B cell (primary cell): ENCODE measurements around the gene RDH5. TPM values are rescaled to one million over a fixed set of nuclear protein-coding genes. Genes with fewer than 3 reads are reported as not detected.

Experiments used
- ATAC-seq: fragments of 200-7000 bp; cut with Tn5 transposase; one replicate; pipeline ENCODE4 v1.10.0; 2021; ENCODE audit warnings: low read depth, mild to moderate bottlenecking, moderate number of reproducible peaks, moderate library complexity
- CTCF ChIA-PET: fragments of 350-600 bp; sonication (Branson Sonifier 250); formaldehyde crosslinking; loops from one replicate; lab custom pipeline; 2021; ENCODE audit warnings: antibody characterized with exemption, inconsistent platforms; lab: Charles Lee
- POLR2A ChIA-PET: fragments of 350-600 bp; sonication (Branson Sonifier 250); formaldehyde crosslinking; loops from one replicate; lab custom pipeline; 2021; ENCODE audit warnings: antibody characterized with exemption; lab: Charles Lee
- DNase-seq: peaks from one replicate; pipeline ENCODE4 v3.0.0; 2013
- H2AFZ ChIP-seq: 2 replicates; pipeline ENCODE4 v1.6.1; 2012; ENCODE audit warnings: mild to moderate bottlenecking, low read depth, low read length; ENCODE audit not compliant: insufficient read depth, poor library complexity, severe bottlenecking
- H3K27ac ChIP-seq, 2 donors: 1 replicate in 1 of 2; 2 replicates in 1 of 2; pipeline ENCODE4 v1.5.1; 2012 to 2013; ENCODE audit warnings: low read length in 2 of 2, mild to moderate bottlenecking in 2 of 2, moderate library complexity in 1 of 2
- H3K27me3 ChIP-seq, 4 experiments: fragments of 200-600 bp in 1 of 4; sonication (generic) in 1 of 4; replicated peaks in 1 of 4; 1 replicate in 2 of 4; 2 replicates in 2 of 4; pipeline versions ENCODE4 v1.6.1 to v1.7.0; 2013 to 2016; ENCODE audit warnings: low read length in 3 of 4, mild to moderate bottlenecking in 2 of 4, mixed read lengths in 1 of 4, moderate library complexity in 1 of 4; ENCODE audit not compliant: insufficient read depth in 4 of 4, control insufficient read depth in 3 of 4; ENCODE audit errors: control extremely low read depth in 1 of 4
- H3K36me3 ChIP-seq, 2 experiments: replicated peaks in 1 of 2; 1 replicate in 1 of 2; 2 replicates in 1 of 2; pipeline versions ENCODE4 v1.6.1 to v1.7.1; 2013; ENCODE audit warnings: low read length in 1 of 2; ENCODE audit not compliant: insufficient read depth in 2 of 2, control insufficient read depth in 1 of 2; ENCODE audit errors: control extremely low read depth in 1 of 2, extremely low read depth in 1 of 2
- H3K4me1 ChIP-seq, 2 donors: fragments of 200-600 bp in 1 of 2; sonication (generic) in 1 of 2; 1 replicate in 1 of 2; 2 replicates in 1 of 2; pipeline versions ENCODE4 v1.5.1 to v1.6.1; 2013 to 2017; ENCODE audit warnings: low read length in 2 of 2; ENCODE audit not compliant: control insufficient read depth in 2 of 2, insufficient read depth in 2 of 2
- H3K4me2 ChIP-seq: replicated peaks from 2 replicates; pipeline ENCODE3; 2012; ENCODE audit warnings: mild to moderate bottlenecking, low read depth, low read length; ENCODE audit not compliant: poor library complexity, severe bottlenecking
- H3K4me3 ChIP-seq, 5 experiments: fragments of 200-600 bp in 1 of 5; sonication (generic) in 1 of 5; 1 replicate in 3 of 5; 2 replicates in 2 of 5; pipeline versions ENCODE4 v1.5.1 to v1.7.0; 2011 to 2016; ENCODE audit warnings: low read length in 4 of 5, mild to moderate bottlenecking in 4 of 5, low read depth in 2 of 5, control low read depth in 1 of 5, moderate library complexity in 1 of 5; ENCODE audit not compliant: insufficient read depth in 1 of 5; ENCODE audit errors: control extremely low read depth in 1 of 5, extremely low read depth in 1 of 5
- H3K79me2 ChIP-seq: fragments of 200-600 bp; sonication (generic); one replicate; pipeline ENCODE4 v1.6.0; 2016; ENCODE audit warnings: low read length; ENCODE audit not compliant: control insufficient read depth, insufficient read depth
- H3K9ac ChIP-seq: fragments of 200-600 bp; sonication (generic); 2 replicates; pipeline ENCODE4 v1.6.1; 2017; ENCODE audit warnings: mild to moderate bottlenecking, low read length, moderate library complexity
- H3K9me3 ChIP-seq, 3 donors: one replicate each; pipeline versions ENCODE4 v1.6.1 to v1.7.1; 2013; ENCODE audit warnings: low read length in 2 of 3; ENCODE audit not compliant: control insufficient read depth in 2 of 3, insufficient read depth in 1 of 3; ENCODE audit errors: control extremely low read depth in 1 of 3
- H4K20me1 ChIP-seq: 2 replicates; pipeline ENCODE4 v1.6.0; 2012; ENCODE audit warnings: mild to moderate bottlenecking, low read length; ENCODE audit not compliant: insufficient read depth, control insufficient read depth, poor library complexity, severe bottlenecking
- H3K27ac Mint-ChIP-seq: one replicate; pipeline ENCODE4 v1.8.0; 2021; ENCODE audit warnings: mixed read lengths
- H3K27me3 Mint-ChIP-seq: one replicate; pipeline ENCODE4 v1.8.0; 2021; ENCODE audit warnings: mixed read lengths
- H3K4me1 Mint-ChIP-seq: one replicate; pipeline ENCODE4 v1.8.0; 2021; ENCODE audit warnings: mixed read lengths
- H3K4me3 Mint-ChIP-seq: one replicate; pipeline ENCODE4 v1.8.0; 2021; ENCODE audit warnings: mixed read lengths
- H3K9me3 Mint-ChIP-seq: one replicate; pipeline ENCODE4 v1.8.0; 2022; ENCODE audit warnings: mixed read lengths; ENCODE audit not compliant: insufficient read depth
- EZH2 ChIP-seq: IDR thresholded peaks from 2 replicates; pipeline ENCODE4 v1.6.1; 2012; ENCODE audit warnings: borderline replicate concordance, low read depth, mild to moderate bottlenecking, moderate library complexity, low read length; ENCODE audit not compliant: insufficient read depth, poor library complexity, severe bottlenecking
- WGBS: methylation state at CpG from one replicate; pipeline ENCODE4 v1.1.5; 2013; ENCODE audit warnings: missing lambda C conversion rate; ENCODE audit not compliant: insufficient coverage; 5-methylcytosine and 5-hydroxymethylcytosine counted together
- intact Hi-C: fragments of 100-400 bp; cut with micrococcal nuclease; formaldehyde crosslinking; loops from one replicate; pipeline ENCODE4 v1.10.0; 2022
- polyA plus RNA-seq: library from polyadenylated mRNA; depleted of rRNA; stranded (reverse); fragments of >200 nt; gene quantifications from 2 replicates; pipeline ENCODE4 v1.2.3, GENCODE V29; 2012
- total RNA-seq, 2 donors: library from RNA; stranded (reverse); fragments of 120-200 nt in 1 of 2; gene quantifications; 1 replicate in 1 of 2; 2 replicates in 1 of 2; pipeline versions ENCODE4 v1.2.3 to v1.2.4, GENCODE V29; 2013 to 2022
- TF ChIP-seq, protein P1 (sequence below): fragments of 200-600 bp; IDR thresholded peaks from one replicate; pipeline ENCODE4 v1.8.0; 2022; ENCODE audit warnings: antibody characterized with exemption, mild to moderate bottlenecking

The RDH5 gene
- total and polyA plus RNA-seq, 2 donors (not counting 1 experiment from before 2014, with no cell fraction given) = 32.6 to 37.8 TPM

DNA sequence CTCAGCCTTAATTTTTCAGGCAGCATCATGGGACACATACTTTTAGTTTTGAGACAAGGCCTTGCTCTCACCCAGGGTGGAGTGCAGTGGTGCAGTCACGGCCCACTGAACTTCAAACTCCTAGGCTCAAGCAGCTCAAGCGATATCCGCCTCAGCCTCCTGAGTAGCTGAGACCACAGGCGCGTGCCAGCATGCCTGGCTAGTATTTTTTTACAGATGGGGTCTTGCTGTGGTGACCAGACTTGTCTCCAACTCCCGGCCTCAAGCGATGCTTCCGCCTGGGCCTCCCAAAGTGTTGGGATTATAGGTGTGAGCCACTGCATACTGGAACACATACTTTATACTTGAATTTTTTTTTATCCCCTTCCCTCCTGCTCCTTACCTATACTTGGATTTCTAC is 2.8 kb downstream of the RDH5 start:
- Mint-ChIP-seq H3K4me3 (no peak overlapping the region), H3K27ac (no peak overlapping the region), H3K9me3 (no peaks in the 10 kb centered on the region), H3K27me3 (no peaks in the 10 kb centered on the region), H3K4me1 (peaks cover 43% of the 10 kb centered on the region)
- peaks cover 11% of the 10 kb centered on the region for H3K79me2 ChIP-seq
- peaks cover 0 to 35% of the 10 kb centered on the region in 2 experiments for H3K36me3 ChIP-seq
- H3K4me2 ChIP-seq = no peak overlapping the region
- ChIA-PET POLR2A (interaction anchor here (0.7 kb wide), 1 partner anchor 17 kb away, joined by 4 read pairs; no protein-coding TSS in a partner anchor), CTCF (interaction anchor here (1.1 to 11.0 kb wide), 5 partner anchors 13 to 324 kb away, joined by 3 to 147 read pairs (median 4); no protein-coding TSS in a partner anchor)
- no peak overlapping the region for H3K27ac ChIP-seq
- H3K27me3 ChIP-seq = no peaks in the 10 kb centered on the region
- no peak for ATAC-seq
- 96% methylated on average over 3 of the region's 8 CpGs for WGBS
- H3K9me3 ChIP-seq = no peaks in the 10 kb centered on the region
- intact Hi-C loops = no loop called here
- H3K4me1 ChIP-seq = peaks cover 8 to 30% of the 10 kb centered on the region in 2 donors
- no peak overlapping the region for H3K9ac ChIP-seq
- TF ChIP-seq, protein P1, sequence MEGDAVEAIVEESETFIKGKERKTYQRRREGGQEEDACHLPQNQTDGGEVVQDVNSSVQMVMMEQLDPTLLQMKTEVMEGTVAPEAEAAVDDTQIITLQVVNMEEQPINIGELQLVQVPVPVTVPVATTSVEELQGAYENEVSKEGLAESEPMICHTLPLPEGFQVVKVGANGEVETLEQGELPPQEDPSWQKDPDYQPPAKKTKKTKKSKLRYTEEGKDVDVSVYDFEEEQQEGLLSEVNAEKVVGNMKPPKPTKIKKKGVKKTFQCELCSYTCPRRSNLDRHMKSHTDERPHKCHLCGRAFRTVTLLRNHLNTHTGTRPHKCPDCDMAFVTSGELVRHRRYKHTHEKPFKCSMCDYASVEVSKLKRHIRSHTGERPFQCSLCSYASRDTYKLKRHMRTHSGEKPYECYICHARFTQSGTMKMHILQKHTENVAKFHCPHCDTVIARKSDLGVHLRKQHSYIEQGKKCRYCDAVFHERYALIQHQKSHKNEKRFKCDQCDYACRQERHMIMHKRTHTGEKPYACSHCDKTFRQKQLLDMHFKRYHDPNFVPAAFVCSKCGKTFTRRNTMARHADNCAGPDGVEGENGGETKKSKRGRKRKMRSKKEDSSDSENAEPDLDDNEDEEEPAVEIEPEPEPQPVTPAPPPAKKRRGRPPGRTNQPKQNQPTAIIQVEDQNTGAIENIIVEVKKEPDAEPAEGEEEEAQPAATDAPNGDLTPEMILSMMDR = no peak
- TF ChIP-seq EZH2 = no peak
- no peak overlapping the region for H3K4me3 ChIP-seq
- no peak overlapping the region for H2AFZ ChIP-seq
- H4K20me1 ChIP-seq = peaks cover 7% of the 10 kb centered on the region
- DNase-seq = no peak

DNA sequence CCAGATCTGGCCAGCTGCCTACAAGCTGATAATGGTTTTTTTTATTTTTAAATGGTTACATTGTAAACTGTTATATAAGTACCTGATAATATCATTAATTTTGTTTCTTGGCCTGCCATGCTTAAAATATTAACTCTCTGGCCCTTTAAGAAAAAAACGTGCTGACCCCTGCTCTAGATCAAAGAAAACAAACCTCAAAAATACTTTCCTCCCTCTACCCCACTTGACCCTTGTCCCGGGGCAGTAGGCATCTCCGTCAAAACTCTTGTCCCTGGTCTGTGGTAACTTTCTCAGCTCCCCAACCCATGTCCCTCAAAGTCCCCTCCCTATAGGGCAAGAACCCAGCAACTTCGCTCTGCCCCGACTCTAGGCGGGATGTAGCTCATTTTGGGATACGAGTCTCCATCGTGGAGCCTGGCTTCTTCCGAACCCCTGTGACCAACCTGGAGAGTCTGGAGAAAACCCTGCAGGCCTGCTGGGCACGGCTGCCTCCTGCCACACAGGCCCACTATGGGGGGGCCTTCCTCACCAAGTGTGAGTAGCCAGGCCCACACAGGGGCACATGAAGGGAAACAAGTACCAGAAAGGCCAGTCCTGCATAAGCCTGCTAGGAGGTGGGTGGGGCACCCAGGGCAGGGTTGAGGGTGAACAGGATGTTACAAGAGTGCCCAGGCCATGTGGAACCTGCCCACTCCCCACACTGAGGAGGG is 3.5 kb downstream of the RDH5 start:
- Histone ChIP-seq H3K4me2 (no peak overlapping the region), H3K27me3 (no peaks in the 10 kb centered on the region), H3K4me3 (no peak overlapping the region), H3K4me1 (peaks cover 10 to 27% of the 10 kb centered on the region in 2 donors), H3K9me3 (no peaks in the 10 kb centered on the region), H3K9ac (no peak overlapping the region), H4K20me1 (peaks cover 5% of the 10 kb centered on the region), H3K36me3 (peaks cover 0 to 35% of the 10 kb centered on the region in 2 experiments), H2AFZ (no peak overlapping the region), H3K79me2 (peaks cover 4% of the 10 kb centered on the region), H3K27ac (no peak overlapping the region)
- no peak overlapping the region for H3K4me3 Mint-ChIP-seq
- POLR2A ChIA-PET = no interaction called here
- ATAC-seq = no peak
- H3K27ac Mint-ChIP-seq = peak overlapping the region; percentile 27
- peaks cover 38% of the 10 kb centered on the region for H3K4me1 Mint-ChIP-seq
- TF ChIP-seq, protein P1 = no peak
- no peak for TF ChIP-seq EZH2
- no peak for DNase-seq
- no peaks in the 10 kb centered on the region for H3K27me3 Mint-ChIP-seq
- H3K9me3 Mint-ChIP-seq = no peaks in the 10 kb centered on the region
- intact Hi-C loops = loop anchor here (1.0 to 2.0 kb wide), 3 partner anchors 7 to 73 kb away; partner anchors contain the start of gene BLOC1S1
- WGBS = 92% methylated on average over 9 of the region's 10 CpGs
- CTCF ChIA-PET = interaction anchor here (1.1 to 11.0 kb wide), 5 partner anchors 12 to 324 kb away, joined by 3 to 147 read pairs (median 4); no protein-coding TSS in a partner anchor
